Psoas muscle (tissue), 8 donors: ENCODE measurements around the gene CADM3. TPM values are rescaled to one million over a fixed set of nuclear protein-coding genes. Genes with fewer than 3 reads are reported as not detected.

ENCODE experiments used
- ATAC-seq, 4 donors: fragments of 200-7000 bp; cut with Tn5 transposase; one replicate each; pipeline ENCODE4 v1.9.1; 2020; ENCODE audit warnings: moderate library complexity in 3 of 4, mild to moderate bottlenecking in 2 of 4
- DNase-seq, 2 donors: peaks; one replicate each; pipeline ENCODE4 v3.0.0-alpha.2; 2020
- H3K27ac ChIP-seq: fragments of 200-600 bp; one replicate; pipeline ENCODE4 v1.8.0; 2022
- H3K27me3 ChIP-seq, 3 donors: fragments of 200-600 bp in 1 of 3; one replicate each; pipeline versions ENCODE4 v1.6.1 to v1.8.0; 2013 to 2022; ENCODE audit warnings: low read length in 2 of 3, mild to moderate bottlenecking in 2 of 3, moderate library complexity in 1 of 3; ENCODE audit not compliant: insufficient read depth in 3 of 3
- H3K36me3 ChIP-seq, 2 donors: fragments of 200-600 bp in 1 of 2; one replicate each; pipeline versions ENCODE4 v1.6.1 to v1.8.0; 2013 to 2022; ENCODE audit warnings: low read depth in 1 of 2, mild to moderate bottlenecking in 1 of 2, moderate library complexity in 1 of 2; ENCODE audit not compliant: insufficient read depth in 1 of 2
- H3K4me1 ChIP-seq: fragments of 200-600 bp; one replicate; pipeline ENCODE4 v1.8.0; 2022
- H3K4me3 ChIP-seq: fragments of 200-600 bp; one replicate; pipeline ENCODE4 v1.8.0; 2022; ENCODE audit warnings: mild to moderate bottlenecking
- H3K9me3 ChIP-seq: fragments of 200-600 bp; one replicate; pipeline ENCODE4 v1.8.0; 2022
- WGBS, 3 donors: extraction: QIAGEN DNeasy Blood & Tissue Kit; methylation state at CpG; one replicate each; pipeline versions ENCODE4 v1.1.6 to v1.1.7; 2013; 5-methylcytosine and 5-hydroxymethylcytosine counted together
- intact Hi-C, 2 donors: fragments of 100-400 bp; cut with DNase I; formaldehyde crosslinking; loops; one replicate each; pipeline versions ENCODE4 v1.11.0 to v1.14.2; 2022
- polyA plus RNA-seq, 3 donors: library from polyadenylated mRNA; stranded (reverse); fragments of 200-250 nt; gene quantifications; one replicate each; pipeline ENCODE4 v1.2.3, GENCODE V29; 2013
- total RNA-seq, 4 donors: library from RNA; stranded (reverse); fragmentation: NEBNext Ultra II Directional in 2 of 4; extraction: Animal tissue kit (Norgen Biotek cat#: 25700) in 2 of 4; gene quantifications; one replicate each; pipeline versions ENCODE4 v1.2.1 to v1.2.4, GENCODE V29; 2021 to 2023
- TF ChIP-seq, protein P1 (sequence below): fragments of 200-600 bp; IDR thresholded peaks from one replicate; pipeline ENCODE4 v1.8.0; 2022; ENCODE audit warnings: antibody characterized with exemption
- donor health status: healthy with polysubstance abuse.
- donor health status: DM: no; HTN: no; CAD: no; lungs with moderate emphysema.
- donor health status: Bipolar disorder and iron deficiency.
- donor health status: healthy.
- donor health status: DM: yes; HTN: yes; CAD: no.
- donor health status: DM: no; HTN: no; CAD: no.
- donor health status: DM: no; HTN: no; CAD: no.
- donor health status: DM: yes; HTN: yes; CAD: no.

CADM3 gene
- total and polyA plus RNA-seq, 7 donors = 0.32 to 2.2 (median 0.89) TPM

- TF ChIP-seq, protein P1, sequence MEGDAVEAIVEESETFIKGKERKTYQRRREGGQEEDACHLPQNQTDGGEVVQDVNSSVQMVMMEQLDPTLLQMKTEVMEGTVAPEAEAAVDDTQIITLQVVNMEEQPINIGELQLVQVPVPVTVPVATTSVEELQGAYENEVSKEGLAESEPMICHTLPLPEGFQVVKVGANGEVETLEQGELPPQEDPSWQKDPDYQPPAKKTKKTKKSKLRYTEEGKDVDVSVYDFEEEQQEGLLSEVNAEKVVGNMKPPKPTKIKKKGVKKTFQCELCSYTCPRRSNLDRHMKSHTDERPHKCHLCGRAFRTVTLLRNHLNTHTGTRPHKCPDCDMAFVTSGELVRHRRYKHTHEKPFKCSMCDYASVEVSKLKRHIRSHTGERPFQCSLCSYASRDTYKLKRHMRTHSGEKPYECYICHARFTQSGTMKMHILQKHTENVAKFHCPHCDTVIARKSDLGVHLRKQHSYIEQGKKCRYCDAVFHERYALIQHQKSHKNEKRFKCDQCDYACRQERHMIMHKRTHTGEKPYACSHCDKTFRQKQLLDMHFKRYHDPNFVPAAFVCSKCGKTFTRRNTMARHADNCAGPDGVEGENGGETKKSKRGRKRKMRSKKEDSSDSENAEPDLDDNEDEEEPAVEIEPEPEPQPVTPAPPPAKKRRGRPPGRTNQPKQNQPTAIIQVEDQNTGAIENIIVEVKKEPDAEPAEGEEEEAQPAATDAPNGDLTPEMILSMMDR = no peak
- Histone ChIP-seq H3K4me3 (peak overlapping the region; percentile 41), H3K9me3 (no peaks in the 10 kb centered on the region), H3K4me1 (no peaks in the 10 kb centered on the region), H3K36me3 (peaks cover 0 to 2% of the 10 kb centered on the region in 2 donors), H3K27ac (no peak overlapping the region), H3K27me3 (peaks cover 0 to 36% (median 0%) of the 10 kb centered on the region in 3 donors)
- intact Hi-C loops = no loop called here
- WGBS, 3 donors = 0 to 2% (median 1%) methylated on average over 22 to 24 of the region's 24 CpGs
- peak; percentile 60 to 76 for DNase-seq
- ATAC-seq = peak; percentile 47 to 80 (median 79)
These were observed 17.0 kb downstream of the CADM3 start for GRCh38 chr1:159188375-159188788.

- H3K9me3 ChIP-seq = no peaks in the 10 kb centered on the region
- TF ChIP-seq, protein P1 = no peak
- no peak overlapping the region for H3K27ac ChIP-seq
- H3K36me3 ChIP-seq = peaks cover 0 to 2% of the 10 kb centered on the region in 2 donors
- WGBS, 3 donors = 73 to 90% (median 75%) methylated on average over 2 of the region's 2 CpGs
- peaks cover 0 to 36% (median 0%) of the 10 kb centered on the region in 3 donors for H3K27me3 ChIP-seq
- DNase-seq (no peak), ATAC-seq (no peak)
- no peak overlapping the region for H3K4me3 ChIP-seq
- intact Hi-C loops = no loop called here
- H3K4me1 ChIP-seq = no peaks in the 10 kb centered on the region
These were observed 19.0 kb downstream of the CADM3 start for GRCh38 chr1:159190441-159190840.

DNA sequence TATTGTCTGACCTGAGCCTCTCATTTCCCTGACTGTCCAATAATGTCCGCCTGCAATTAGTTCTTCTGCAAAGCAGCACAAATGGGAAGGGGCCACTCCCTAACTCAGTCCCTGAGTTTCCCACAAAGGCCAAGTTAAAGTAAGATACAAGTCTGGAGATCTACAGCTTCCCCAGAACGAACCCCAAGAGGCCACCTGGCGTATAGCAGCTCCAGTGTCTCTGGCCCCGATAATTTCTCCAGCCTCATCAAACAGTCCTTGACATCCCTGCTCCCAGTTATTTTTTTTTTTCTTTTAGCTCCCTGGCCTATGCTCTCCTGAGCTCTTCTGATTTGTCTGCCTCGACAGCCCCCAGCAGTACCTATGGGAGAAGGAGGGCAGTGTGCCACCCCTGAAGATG, 25.1 kb downstream of the CADM3 start:
- WGBS, 3 donors = 66 to 75% (median 74%) methylated on average over 5 of the region's 5 CpGs
- TF ChIP-seq, protein P1 = peak; percentile 9

DNA sequence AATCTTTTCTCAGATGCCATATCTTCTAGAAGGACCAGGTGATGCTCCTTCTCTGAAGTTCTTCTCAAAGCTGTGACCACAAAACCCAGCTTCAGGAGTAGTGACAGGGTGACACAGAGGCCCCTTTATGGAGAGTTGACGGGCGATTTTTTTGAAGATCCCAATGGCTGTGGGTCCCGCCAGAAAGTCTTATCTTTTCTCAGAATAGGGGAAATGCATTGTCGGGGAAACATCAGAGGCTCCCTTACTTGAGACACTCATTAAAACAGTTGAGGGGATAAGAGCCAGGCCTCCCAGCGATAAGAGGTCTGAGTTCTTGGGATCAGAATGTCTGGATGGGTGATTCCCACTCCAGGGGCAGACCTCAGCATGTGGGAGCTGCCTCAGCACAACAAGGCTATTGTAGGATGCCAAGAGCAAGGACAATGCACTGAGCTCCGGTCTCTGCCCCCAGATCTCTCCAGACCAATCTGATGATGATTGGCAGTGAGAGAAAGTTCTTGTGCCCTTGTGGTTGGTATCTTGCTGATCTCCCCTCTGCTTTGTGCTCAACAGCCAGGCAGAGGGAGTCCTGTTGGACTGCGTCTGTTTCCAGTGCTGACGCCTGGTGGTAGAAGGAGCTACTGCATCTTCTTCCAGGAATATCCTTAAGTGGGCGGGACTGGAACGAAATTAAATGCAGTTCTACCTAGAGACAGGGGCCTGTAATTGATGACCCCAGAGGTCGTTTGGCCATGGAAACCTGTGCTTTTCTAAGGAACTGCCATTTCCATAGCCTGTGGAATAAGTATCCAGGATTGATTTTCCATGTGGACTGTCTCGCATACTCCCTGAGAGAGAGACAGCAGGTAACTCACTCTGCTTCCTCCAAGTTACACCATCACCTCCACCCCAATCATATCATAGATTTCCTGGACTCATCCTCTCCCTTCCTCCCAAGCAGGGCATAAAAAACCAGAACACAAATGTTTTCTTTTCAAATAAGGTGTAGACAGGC, 26.4 kb downstream of the CADM3 start:
- peak; percentile 44 to 59 for DNase-seq
- 41 to 46% (median 44%) methylated on average over 12 of the region's 12 CpGs for WGBS, 3 donors
- Histone ChIP-seq H3K27me3 (peaks cover 0 to 9% (median 0%) of the 10 kb centered on the region in 3 donors), H3K36me3 (no peaks in the 10 kb centered on the region), H3K9me3 (no peaks in the 10 kb centered on the region), H3K4me3 (no peak overlapping the region), H3K4me1 (no peaks in the 10 kb centered on the region), H3K27ac (no peak overlapping the region)
- peak; percentile 68 to 88 (median 82) for ATAC-seq
- intact Hi-C loops = loop anchor here (5.0 kb wide), 1 partner anchor 36 kb away; no protein-coding TSS in a partner anchor
- TF ChIP-seq, protein P1 = peak; percentile 70

More for the DNA sequence above, 25.1 kb downstream of the CADM3 start:
- ATAC-seq = no peak
- no peak for DNase-seq
- Histone ChIP-seq H3K36me3 (no peaks in the 10 kb centered on the region), H3K4me1 (no peaks in the 10 kb centered on the region), H3K27me3 (peaks cover 0 to 9% (median 0%) of the 10 kb centered on the region in 3 donors), H3K9me3 (no peaks in the 10 kb centered on the region), H3K27ac (no peak overlapping the region), H3K4me3 (no peak overlapping the region)
- intact Hi-C loops = loop anchor here (5.0 kb wide), 1 partner anchor 34 kb away; no protein-coding TSS in a partner anchor
